Measurements from ENCODE around the gene CLRN1.

DNA sequence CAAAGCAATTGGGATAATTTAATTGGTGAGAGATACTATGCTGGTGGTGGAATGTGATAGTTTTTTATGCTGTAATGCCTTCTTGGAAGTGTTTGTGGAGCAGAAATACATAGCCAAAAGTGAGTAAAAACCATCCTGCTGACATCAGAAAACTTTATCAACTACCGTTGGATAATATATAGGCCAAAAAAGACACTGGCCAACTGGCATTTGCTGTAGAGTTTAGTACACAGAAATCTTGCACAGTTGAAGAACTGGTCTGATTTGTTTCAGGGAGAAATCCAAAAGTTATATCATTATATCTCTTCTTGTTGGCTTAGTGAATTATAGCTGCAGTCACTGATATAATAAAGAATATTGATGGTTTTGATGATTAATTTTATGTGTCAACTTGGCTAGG is 66.8 kb downstream of the CLRN1 start:
- TF ChIP-seq, protein P1, sequence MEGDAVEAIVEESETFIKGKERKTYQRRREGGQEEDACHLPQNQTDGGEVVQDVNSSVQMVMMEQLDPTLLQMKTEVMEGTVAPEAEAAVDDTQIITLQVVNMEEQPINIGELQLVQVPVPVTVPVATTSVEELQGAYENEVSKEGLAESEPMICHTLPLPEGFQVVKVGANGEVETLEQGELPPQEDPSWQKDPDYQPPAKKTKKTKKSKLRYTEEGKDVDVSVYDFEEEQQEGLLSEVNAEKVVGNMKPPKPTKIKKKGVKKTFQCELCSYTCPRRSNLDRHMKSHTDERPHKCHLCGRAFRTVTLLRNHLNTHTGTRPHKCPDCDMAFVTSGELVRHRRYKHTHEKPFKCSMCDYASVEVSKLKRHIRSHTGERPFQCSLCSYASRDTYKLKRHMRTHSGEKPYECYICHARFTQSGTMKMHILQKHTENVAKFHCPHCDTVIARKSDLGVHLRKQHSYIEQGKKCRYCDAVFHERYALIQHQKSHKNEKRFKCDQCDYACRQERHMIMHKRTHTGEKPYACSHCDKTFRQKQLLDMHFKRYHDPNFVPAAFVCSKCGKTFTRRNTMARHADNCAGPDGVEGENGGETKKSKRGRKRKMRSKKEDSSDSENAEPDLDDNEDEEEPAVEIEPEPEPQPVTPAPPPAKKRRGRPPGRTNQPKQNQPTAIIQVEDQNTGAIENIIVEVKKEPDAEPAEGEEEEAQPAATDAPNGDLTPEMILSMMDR (IDR thresholded peaks at IDR 0.05), result no peak
- TF ChIP-seq EP300 (IDR thresholded peaks at IDR 0.05), result no peak
- no peak for TF ChIP-seq POLR2AphosphoS5 (IDR thresholded peaks at IDR 0.05)
